Endothelial cell (in vitro differentiated cells): ENCODE data around the gene DMD. TPM values are rescaled to one million over a fixed set of nuclear protein-coding genes. Genes with fewer than 3 reads are reported as not detected.

Source experiments
- DNase-seq: peaks from one replicate; pipeline ENCODE4 v3.0.0; 2021; ENCODE audit warnings: low spot score
- H3K27ac Mint-ChIP-seq: one replicate; pipeline ENCODE4 v1.8.0; 2021; ENCODE audit warnings: mixed read lengths, inconsistent platforms; ENCODE audit not compliant: unreplicated experiment
- H3K27me3 Mint-ChIP-seq: one replicate; pipeline ENCODE4 v1.8.0; 2021; ENCODE audit warnings: mild to moderate bottlenecking, moderate library complexity, mixed read lengths, inconsistent platforms; ENCODE audit not compliant: unreplicated experiment
- H3K36me3 Mint-ChIP-seq: one replicate; pipeline ENCODE4 v1.8.0; 2021; ENCODE audit warnings: mild to moderate bottlenecking, low read depth, mixed read lengths, inconsistent platforms; ENCODE audit not compliant: unreplicated experiment
- H3K4me1 Mint-ChIP-seq: one replicate; pipeline ENCODE4 v1.8.0; 2021; ENCODE audit warnings: mild to moderate bottlenecking, mixed read lengths, inconsistent platforms; ENCODE audit not compliant: unreplicated experiment
- H3K4me3 Mint-ChIP-seq: one replicate; pipeline ENCODE4 v1.8.0; 2021; ENCODE audit warnings: mild to moderate bottlenecking, mixed read lengths, inconsistent platforms; ENCODE audit not compliant: unreplicated experiment
- H3K9me3 Mint-ChIP-seq: one replicate; pipeline ENCODE4 v1.8.0; 2021; ENCODE audit warnings: mixed read lengths, inconsistent platforms; ENCODE audit not compliant: unreplicated experiment
- CTCF ChIP-seq: fragments of 200-600 bp; sonication (generic); IDR thresholded peaks from one replicate; pipeline ENCODE4 v1.5.0; 2021; ENCODE audit warnings: antibody characterized with exemption; ENCODE audit not compliant: unreplicated experiment
- total RNA-seq: library from RNA; stranded (reverse); fragmentation: NEBNext Ultra II Directional; extraction: Animal tissue kit (Norgen Biotek cat#: 25700); gene quantifications from one replicate; pipeline ENCODE4 v1.2.1, GENCODE V29; 2021; ENCODE audit not compliant: unreplicated experiment

Gene DMD
- total RNA-seq, 1 donor from 2014 or later = 5.5 TPM

- Mint-ChIP-seq H3K27ac (no peak overlapping the region), H3K9me3 (no peaks in the 10 kb centered on the region), H3K4me1 (no peaks in the 10 kb centered on the region), H3K27me3 (no peaks in the 10 kb centered on the region), H3K4me3 (no peak overlapping the region), H3K36me3 (no peaks in the 10 kb centered on the region)
- DNase-seq = no peak
- TF ChIP-seq CTCF = no peak
Measured at GRCh38 chrX:31449965-31450364, 1761.4 kb downstream of the DMD start.

- no peak for TF ChIP-seq CTCF
- Mint-ChIP-seq H3K4me1 (no peaks in the 10 kb centered on the region), H3K27me3 (no peaks in the 10 kb centered on the region), H3K4me3 (no peak overlapping the region), H3K9me3 (no peaks in the 10 kb centered on the region), H3K27ac (no peak overlapping the region), H3K36me3 (no peaks in the 10 kb centered on the region)
- no peak for DNase-seq
Measured at GRCh38 chrX:31449081-31449480, 1762.3 kb downstream of the DMD start.

GRCh38 chrX:31445542-31445941 lies 1765.8 kb downstream of the DMD start:
- H3K9me3 Mint-ChIP-seq = no peaks in the 10 kb centered on the region
- no peak overlapping the region for H3K27ac Mint-ChIP-seq
- no peaks in the 10 kb centered on the region for H3K27me3 Mint-ChIP-seq
- no peak for TF ChIP-seq CTCF
- no peaks in the 10 kb centered on the region for H3K4me1 Mint-ChIP-seq
- no peak for DNase-seq
- no peaks in the 10 kb centered on the region for H3K36me3 Mint-ChIP-seq
- H3K4me3 Mint-ChIP-seq = no peak overlapping the region

GRCh38 chrX:31443654-31444053 lies 1767.7 kb downstream of the DMD start:
- Mint-ChIP-seq H3K27me3 (no peaks in the 10 kb centered on the region), H3K4me3 (no peak overlapping the region), H3K9me3 (no peaks in the 10 kb centered on the region), H3K36me3 (no peaks in the 10 kb centered on the region), H3K27ac (no peak overlapping the region), H3K4me1 (no peaks in the 10 kb centered on the region)
- TF ChIP-seq CTCF = no peak
- DNase-seq = no peak

- peaks cover 2% of the 10 kb centered on the region for H3K4me1 Mint-ChIP-seq
- no peak overlapping the region for H3K27ac Mint-ChIP-seq
- no peak overlapping the region for H3K4me3 Mint-ChIP-seq
- H3K27me3 Mint-ChIP-seq = no peaks in the 10 kb centered on the region
- no peaks in the 10 kb centered on the region for H3K36me3 Mint-ChIP-seq
- no peak for TF ChIP-seq CTCF
- no peaks in the 10 kb centered on the region for H3K9me3 Mint-ChIP-seq
- DNase-seq = no peak
Measured at GRCh38 chrX:31440546-31440945, 1770.8 kb downstream of the DMD start.
